Left lobe of liver (tissue), 2 donors: ENCODE data around the gene FRRS1L. TPM values are rescaled to one million over a fixed set of nuclear protein-coding genes. Genes with fewer than 3 reads are reported as not detected.
A peak's percentile ranks its signal among the peaks of the same experiment; 100 is the strongest.

ENCODE experiments used
- ATAC-seq: fragments of 200-7000 bp; cut with Tn5 transposase; one replicate; pipeline ENCODE4 v1.9.1; 2020; ENCODE audit warnings: mild to moderate bottlenecking, moderate library complexity
- DNase-seq: peaks from one replicate; pipeline ENCODE4 v3.0.0-alpha.2; 2020; ENCODE audit warnings: low spot score
- total RNA-seq: library from RNA; stranded (reverse); gene quantifications from one replicate; pipeline ENCODE4 v1.2.1, GENCODE V29; 2021
- donor health status: DM: no; HTN: no; CAD: no; lungs with moderate emphysema.
- donor health status: DM: no; HTN: yes; CAD: no.

Gene FRRS1L
- total RNA-seq, 1 donor from 2014 or later: 0.03 TPM

DNA sequence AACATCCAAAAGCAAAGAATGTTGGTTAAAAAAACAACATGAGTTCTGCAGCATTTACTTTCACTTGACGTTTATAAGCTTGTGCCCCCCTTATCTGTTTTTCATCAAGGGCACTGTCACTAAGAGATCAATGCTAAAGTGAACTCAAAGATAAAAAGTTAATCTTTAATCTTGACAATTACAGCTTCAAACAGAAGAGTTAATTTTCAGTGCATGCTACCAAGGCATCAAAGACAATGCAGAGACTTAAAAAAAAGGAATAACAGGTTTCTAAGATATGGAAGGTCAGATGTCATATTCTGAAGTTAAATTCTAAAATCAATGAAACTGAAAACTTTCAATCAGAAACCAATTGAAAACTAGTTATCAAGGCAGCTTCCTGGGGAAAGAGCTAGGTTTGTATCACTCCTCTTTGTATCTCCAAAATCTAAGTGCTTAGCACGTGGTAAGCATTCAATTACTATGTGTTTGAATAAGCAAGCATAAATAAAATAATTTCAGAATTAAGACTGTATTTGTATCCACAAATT, 84.9 kb downstream of the FRRS1L start:
- ATAC-seq (peak; percentile 68), DNase-seq (no peak)

Other genes starting within 250 kb of the FRRS1L start
- 10.4 TPM for gene ELP1, start 233.1 kb downstream of the FRRS1L start, total RNA-seq
- gene ABITRAM, start 232.8 kb downstream of the FRRS1L start, total RNA-seq: 6.1 TPM
- 11.0 TPM for gene CTNNAL1, start 153.8 kb downstream of the FRRS1L start, total RNA-seq
- 33.7 TPM for gene TMEM245, start 47.3 kb downstream of the FRRS1L start, total RNA-seq
- 51.4 TPM for gene EPB41L4B, start 153.8 kb upstream of the FRRS1L start, total RNA-seq